ENCODE results near the gene AHI1. TPM values are rescaled to one million over a fixed set of nuclear protein-coding genes. Genes with fewer than 3 reads are reported as not detected.
A peak's percentile ranks its signal among the peaks of the same experiment; 100 is the strongest.

The AHI1 gene
- total RNA-seq, 1 donor, result 29.8 TPM

DNA sequence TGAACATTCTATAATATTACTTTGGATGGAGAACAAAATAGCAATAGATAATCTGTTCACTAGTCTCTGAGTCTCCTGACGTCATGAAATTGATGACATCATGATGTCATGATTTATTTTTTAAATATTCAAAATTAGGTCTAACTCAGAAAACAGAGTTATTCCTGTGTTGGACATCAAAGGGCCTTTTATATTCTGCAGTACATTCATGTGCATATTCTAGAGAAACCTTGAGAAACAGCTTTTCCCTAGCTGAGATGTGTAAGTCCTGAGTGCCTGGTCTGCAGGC lies 263.1 kb downstream of the AHI1 start:
- no peak for DNase-seq (ENCODE audit: low read depth)
- TF ChIP-seq, protein P1, sequence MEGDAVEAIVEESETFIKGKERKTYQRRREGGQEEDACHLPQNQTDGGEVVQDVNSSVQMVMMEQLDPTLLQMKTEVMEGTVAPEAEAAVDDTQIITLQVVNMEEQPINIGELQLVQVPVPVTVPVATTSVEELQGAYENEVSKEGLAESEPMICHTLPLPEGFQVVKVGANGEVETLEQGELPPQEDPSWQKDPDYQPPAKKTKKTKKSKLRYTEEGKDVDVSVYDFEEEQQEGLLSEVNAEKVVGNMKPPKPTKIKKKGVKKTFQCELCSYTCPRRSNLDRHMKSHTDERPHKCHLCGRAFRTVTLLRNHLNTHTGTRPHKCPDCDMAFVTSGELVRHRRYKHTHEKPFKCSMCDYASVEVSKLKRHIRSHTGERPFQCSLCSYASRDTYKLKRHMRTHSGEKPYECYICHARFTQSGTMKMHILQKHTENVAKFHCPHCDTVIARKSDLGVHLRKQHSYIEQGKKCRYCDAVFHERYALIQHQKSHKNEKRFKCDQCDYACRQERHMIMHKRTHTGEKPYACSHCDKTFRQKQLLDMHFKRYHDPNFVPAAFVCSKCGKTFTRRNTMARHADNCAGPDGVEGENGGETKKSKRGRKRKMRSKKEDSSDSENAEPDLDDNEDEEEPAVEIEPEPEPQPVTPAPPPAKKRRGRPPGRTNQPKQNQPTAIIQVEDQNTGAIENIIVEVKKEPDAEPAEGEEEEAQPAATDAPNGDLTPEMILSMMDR (IDR thresholded peaks at IDR 0.05; ENCODE audit: insufficient read depth, low read depth, low read length), result no peak

DNA sequence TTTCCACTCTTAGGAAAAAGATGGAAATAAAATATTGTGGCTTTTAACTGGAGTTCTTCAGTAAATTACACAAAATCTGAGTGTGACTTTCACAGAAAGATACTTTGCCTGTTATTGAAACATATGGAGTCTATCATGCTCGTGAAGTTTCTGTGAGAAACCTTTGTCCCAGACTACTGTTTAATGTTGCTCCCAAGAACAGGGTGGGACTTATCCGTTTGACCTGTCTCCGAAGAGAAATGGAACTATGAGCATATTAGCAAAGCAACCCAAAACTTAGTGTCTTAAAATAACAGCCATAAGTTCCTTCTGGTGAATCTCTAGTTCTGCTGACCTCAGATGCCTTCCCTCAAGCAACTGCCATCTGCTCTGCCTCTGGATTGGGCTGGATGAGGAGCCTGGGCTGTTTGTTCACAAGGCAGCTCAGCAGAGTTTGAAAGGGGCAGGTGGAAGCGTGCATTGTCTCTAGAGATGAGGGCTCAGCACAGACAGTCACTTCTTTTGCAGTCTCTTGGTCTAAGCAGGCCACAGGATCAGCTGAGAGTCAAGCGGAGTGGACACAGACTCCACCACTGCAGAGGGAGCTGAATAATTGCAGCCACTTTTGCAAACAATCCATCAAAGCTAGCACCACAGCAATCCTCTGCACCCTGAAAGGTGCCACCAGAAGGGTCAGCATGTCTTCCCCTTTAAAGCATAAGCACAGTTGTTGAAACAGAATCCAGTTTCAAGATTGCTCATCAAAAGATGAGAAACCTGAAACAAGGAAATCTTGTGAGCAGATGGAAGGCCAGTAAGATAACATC lies 263.7 kb downstream of the AHI1 start:
- TF ChIP-seq, protein P1 (IDR thresholded peaks at IDR 0.05; ENCODE audit: insufficient read depth, low read depth, low read length), result no peak
- DNase-seq (ENCODE audit: low read depth), result peak; percentile 51
- H3K4me3 ChIP-seq (ENCODE audit: low read depth, low read length), result no peak overlapping the region

More for the DNA sequence above, 263.1 kb downstream of the AHI1 start:
- no peak overlapping the region for H3K4me3 ChIP-seq (ENCODE audit: low read depth, low read length)

Small RNAs within 50 kb of the gene (small RNA-seq; reads per million reads assigned to genes)
- gene MIR548A2 (not detected), gene RF00019 (not detected)

Measured in fibroblast of villous mesenchyme (primary cell).